ENCODE measurements around the gene ATL2.
"Not testable (repeated sequence)": the region's sequence is repeated elsewhere in the genome, so short reads cannot be mapped to it uniquely, and the experiment has no call there.

Gene ATL2

DNA sequence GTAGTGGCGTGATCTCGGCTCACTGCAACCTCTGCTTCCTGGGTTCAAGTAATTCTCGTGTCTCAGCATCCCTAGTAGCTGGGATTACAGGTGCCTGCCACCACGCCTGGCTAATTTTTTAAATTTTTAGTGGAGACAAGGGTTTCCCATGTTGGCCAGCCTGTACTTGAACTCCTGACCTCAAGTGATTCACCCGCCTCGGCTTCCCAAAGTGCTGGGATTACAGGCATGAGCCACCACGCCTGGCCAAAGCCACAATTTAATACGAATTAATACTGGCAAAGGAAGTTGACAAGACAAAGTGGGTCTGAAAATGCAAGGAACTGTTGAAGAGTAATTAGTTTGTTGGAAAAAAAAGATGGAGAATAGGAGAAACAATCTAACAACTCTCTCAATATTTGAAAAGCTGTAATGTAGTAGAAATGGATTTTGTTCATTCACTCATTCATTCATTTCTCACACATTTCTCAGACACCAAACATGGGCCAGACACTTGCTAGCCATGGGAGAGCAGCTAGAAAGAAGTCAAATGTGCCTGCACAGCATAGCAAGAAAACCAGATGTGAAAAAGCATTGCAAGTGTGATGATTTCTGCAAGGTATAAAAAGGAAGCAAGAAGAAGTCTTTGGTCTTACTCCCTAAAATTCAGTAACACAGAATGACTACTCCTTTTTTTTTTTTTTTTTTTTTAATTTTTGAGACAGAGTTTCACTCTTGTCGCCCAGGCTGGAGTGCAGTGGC lies 39.4 kb upstream of the ATL2 start:
- TF ChIP-seq, protein P1, sequence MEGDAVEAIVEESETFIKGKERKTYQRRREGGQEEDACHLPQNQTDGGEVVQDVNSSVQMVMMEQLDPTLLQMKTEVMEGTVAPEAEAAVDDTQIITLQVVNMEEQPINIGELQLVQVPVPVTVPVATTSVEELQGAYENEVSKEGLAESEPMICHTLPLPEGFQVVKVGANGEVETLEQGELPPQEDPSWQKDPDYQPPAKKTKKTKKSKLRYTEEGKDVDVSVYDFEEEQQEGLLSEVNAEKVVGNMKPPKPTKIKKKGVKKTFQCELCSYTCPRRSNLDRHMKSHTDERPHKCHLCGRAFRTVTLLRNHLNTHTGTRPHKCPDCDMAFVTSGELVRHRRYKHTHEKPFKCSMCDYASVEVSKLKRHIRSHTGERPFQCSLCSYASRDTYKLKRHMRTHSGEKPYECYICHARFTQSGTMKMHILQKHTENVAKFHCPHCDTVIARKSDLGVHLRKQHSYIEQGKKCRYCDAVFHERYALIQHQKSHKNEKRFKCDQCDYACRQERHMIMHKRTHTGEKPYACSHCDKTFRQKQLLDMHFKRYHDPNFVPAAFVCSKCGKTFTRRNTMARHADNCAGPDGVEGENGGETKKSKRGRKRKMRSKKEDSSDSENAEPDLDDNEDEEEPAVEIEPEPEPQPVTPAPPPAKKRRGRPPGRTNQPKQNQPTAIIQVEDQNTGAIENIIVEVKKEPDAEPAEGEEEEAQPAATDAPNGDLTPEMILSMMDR (IDR thresholded peaks at IDR 0.05; ENCODE audit: low read depth, low read length), result no peak

DNA sequence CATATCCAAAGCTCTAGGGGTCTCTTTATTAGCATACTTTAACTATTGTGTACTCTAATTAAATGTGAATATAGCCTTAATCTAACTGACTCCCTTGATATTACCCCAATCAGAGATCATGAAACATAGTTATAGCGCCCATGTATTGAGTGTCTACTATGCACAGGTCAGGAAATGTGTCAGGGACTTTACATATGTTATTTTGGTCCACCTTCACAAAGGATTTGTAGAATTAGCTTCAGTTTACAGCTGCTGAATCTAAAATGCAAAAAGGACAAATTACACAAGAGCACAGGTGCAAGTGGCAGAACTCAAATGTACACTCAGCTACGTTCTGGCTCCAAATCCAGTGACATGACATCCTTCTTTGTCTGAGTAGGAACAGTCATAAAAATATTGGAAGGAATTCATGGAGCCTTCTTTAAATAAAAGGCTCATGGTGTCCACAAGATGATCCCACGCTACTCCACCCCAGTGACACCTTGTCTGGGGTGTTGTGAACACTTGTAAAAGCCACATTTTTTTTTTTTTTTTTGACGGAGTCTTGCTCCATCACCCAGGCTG lies 38.7 kb upstream of the ATL2 start:
- H3K4me3 ChIP-seq (ENCODE audit: low read depth, low read length), result no peak overlapping the region
- TF ChIP-seq, protein P1 (IDR thresholded peaks at IDR 0.05; ENCODE audit: low read depth, low read length), result no peak

More for the DNA sequence above, 39.4 kb upstream of the ATL2 start:
- H3K4me3 ChIP-seq (ENCODE audit: low read depth, low read length), result no peak overlapping the region

DNA sequence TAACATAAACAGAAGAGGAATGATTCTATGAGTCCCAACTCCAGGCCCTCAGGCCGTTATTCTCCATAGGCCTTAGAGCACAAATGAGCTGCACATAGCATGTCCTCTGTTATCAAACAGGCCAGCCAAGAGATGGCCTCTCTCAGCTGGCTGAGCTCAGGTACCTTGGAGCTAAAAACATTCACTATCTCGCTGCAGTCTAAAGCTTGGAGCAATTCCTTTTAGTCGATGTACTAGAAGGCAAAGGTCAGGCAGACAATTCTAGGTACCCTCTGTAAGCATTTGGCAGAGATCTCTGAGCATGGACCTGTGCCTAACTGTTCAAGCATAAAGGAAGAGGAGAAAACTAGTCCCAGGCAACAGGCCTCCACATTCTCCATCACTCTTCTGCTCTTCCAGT lies 38.0 kb upstream of the ATL2 start:
- no peak overlapping the region for H3K4me3 ChIP-seq (ENCODE audit: low read depth, low read length)
- TF ChIP-seq, protein P1 (IDR thresholded peaks at IDR 0.05; ENCODE audit: low read depth, low read length), result no peak

DNA sequence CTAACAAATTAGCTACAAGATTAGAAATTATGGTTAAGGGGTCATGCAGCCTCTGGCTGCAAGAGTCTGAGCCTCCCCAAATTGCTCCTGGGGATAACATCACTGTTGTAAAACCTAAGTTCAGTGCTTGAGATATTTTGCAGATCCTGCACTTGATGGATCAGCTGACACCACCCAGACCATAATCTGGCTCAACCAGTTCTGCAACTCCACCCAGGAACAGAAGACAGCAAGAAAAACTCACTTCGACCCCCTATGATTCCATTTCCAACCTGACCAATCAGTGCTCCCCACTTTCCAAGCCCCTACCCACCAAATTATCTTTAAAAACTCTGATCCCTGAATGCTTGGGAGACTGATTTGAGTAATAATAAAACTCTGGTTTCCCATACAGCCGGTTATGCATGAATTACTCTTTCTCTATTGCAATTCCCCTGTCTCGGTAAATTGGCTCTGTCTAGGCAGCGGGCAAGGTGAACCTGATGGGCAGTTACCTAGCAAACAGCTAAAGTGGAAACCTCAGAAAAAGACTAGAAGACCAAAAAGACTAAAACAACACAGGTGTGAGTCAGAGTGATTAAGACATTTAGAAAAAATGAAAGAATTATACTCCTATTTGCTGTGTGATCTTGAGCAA lies 35.3 kb upstream of the ATL2 start:
- not testable (repeated sequence) for H3K4me3 ChIP-seq (ENCODE audit: low read depth, low read length)

DNA sequence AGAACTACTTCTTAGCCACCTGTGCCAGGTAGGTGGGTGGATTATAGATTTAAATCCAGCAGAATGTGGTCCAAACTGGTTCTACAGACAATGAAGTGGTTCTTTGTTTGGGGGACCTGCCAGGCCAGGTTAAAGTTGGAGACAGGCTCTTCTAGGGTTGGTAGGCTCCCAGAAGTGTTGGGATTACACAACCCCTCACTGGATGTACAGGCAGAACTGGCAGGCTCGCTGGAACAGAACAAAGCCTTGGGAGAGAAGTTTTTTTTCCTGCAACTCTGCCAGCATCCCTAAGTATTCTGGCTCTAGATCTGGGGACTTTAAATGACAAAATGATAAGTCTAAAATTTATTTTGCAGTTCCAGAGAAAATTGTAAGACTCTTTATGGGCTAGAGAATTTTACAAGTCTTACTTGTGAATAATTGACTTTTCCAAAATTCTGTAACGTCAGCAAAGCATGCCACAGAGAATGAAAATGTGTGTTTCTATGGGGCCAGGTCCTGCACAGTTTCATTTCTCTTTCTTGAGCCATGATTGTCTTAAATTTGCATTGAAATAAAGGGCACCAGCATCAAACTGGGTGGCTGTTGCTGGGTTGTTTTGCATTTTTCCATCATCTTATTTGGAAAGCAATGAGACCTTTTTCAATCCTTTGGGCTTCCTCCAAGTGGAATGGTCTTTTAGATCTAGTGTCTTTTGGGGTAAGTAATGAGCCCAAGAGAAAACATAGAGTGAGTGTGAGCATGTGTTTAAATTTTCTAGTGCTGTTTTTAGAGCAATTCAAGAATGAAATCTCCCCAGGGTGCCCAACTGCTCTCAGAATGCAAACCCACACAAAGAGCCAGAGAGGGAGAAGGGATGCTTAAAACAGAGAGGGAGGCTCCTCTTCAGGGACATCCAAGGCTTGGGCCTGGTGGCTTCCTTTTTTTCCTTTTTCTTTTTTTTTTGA lies 32.4 kb upstream of the ATL2 start:
- TF ChIP-seq, protein P1 (IDR thresholded peaks at IDR 0.05; ENCODE audit: low read depth, low read length), result no peak
- H3K4me3 ChIP-seq (ENCODE audit: low read depth, low read length), result no peak overlapping the region

DNA sequence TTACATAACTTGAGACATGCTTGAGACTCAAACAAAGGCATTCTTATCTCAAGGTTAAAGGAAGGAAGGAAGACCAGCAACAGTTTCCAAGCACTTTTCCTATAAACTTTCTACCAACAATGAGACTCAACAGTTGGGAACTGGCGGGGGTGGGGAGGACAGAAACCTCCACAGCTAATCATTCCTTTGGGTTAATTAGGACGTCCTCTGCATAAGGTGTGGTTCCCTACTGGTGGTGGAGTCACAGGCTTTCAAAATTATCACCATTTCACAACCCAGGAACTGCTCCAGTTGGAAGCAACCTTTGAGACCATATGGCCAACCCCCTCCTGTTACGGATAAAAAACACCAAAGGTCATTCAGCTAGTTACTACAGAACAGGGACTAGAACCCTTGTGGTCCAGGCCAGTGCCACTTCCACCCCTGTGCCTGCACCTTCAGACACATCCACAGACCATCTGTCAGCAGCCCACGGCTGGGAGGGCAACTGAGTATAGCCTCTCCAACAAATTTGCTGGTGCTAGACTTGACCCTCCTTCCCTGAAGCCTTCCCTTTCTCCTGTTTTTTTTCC lies 30.1 kb upstream of the ATL2 start:
- H3K4me3 ChIP-seq (ENCODE audit: low read depth, low read length), result no peak overlapping the region
- TF ChIP-seq, protein P1 (IDR thresholded peaks at IDR 0.05; ENCODE audit: low read depth, low read length), result no peak

DNA sequence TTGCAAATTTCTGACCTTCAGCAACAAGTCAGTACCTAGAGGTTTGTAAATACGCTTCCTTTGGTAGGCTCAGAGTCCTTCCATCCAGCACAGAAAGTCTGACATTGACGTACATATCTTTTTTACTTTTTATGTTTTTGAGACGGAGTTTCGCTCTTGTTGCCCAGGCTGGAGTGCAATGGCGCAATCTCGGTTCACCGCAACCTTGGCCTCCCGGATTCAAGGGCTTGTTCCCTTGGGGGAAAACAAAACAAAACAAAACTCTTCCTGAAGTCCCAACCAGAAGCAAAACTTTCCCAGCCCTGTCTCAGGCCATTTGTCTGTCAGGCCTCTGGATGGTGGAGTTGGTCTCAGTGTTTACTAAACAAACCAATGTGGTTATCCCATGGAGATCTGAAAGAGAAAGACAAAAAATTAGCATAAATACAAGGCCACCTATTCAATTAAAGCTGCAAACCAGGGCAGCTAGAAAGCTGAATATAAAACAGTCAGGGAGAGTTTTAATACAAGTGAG lies 29.6 kb upstream of the ATL2 start:
- TF ChIP-seq, protein P1 (IDR thresholded peaks at IDR 0.05; ENCODE audit: low read depth, low read length), result no peak
- no peak overlapping the region for H3K4me3 ChIP-seq (ENCODE audit: low read depth, low read length)
